ENCODE data around the gene RYR3.

DNA sequence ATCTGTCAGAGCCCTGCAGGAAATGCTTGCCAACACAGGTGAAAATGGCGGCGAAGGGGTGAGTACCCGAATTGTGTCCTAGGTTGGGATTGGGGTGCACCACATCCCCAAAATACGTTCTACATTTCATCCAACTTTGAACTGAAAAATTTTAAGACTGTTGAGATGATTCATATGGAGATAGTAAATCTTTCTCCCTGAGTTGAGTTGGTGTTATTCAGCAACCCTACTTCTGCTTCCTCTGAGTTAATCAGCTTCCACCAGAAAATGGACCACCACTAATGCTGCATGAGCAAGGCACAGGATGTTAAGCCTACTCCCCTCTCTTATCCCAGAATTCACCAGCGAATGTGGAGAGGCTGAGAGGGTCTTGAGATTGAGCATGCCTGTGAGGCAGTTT is 192.9 kb downstream of the RYR3 start:
- TF ChIP-seq, protein P1, sequence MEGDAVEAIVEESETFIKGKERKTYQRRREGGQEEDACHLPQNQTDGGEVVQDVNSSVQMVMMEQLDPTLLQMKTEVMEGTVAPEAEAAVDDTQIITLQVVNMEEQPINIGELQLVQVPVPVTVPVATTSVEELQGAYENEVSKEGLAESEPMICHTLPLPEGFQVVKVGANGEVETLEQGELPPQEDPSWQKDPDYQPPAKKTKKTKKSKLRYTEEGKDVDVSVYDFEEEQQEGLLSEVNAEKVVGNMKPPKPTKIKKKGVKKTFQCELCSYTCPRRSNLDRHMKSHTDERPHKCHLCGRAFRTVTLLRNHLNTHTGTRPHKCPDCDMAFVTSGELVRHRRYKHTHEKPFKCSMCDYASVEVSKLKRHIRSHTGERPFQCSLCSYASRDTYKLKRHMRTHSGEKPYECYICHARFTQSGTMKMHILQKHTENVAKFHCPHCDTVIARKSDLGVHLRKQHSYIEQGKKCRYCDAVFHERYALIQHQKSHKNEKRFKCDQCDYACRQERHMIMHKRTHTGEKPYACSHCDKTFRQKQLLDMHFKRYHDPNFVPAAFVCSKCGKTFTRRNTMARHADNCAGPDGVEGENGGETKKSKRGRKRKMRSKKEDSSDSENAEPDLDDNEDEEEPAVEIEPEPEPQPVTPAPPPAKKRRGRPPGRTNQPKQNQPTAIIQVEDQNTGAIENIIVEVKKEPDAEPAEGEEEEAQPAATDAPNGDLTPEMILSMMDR (IDR thresholded peaks at IDR 0.05; ENCODE audit: low read depth, low read length, poor library complexity, severe bottlenecking): no peak
- no peak for TF ChIP-seq EZH2phosphoT487 (IDR thresholded peaks at IDR 0.05; ENCODE audit: borderline replicate concordance, low read length)

Data from DOHH2 (cell line).